ENCODE data around the gene KRTAP29-1. TPM values are rescaled to one million over a fixed set of nuclear protein-coding genes. Genes with fewer than 3 reads are reported as not detected.

Gene KRTAP29-1
- not detected in 2 replicates for total RNA-seq (2014; rRNA removed; shearing (Covaris generic))

GRCh38 chr17:41301916-41302901, at the start of gene KRTAP29-1:
KRTAP29-1 (minus strand) TSS chr17:41302851; CDS start chr17:41302851, 0 bp downstream.

GRCh38 chr17:41350381-41350878, 47.8 kb upstream of the KRTAP29-1 start, which contains the start of gene KRT33A:
KRT33A (minus strand) TSS chr17:41350828; CDS start chr17:41350767, 61 bp downstream.

GRCh38 chr17:41315204-41315794, 12.6 kb upstream of the KRTAP29-1 start, which contains the start of gene KRTAP17-1:
KRTAP17-1 (minus strand) TSS chr17:41315710; CDS start chr17:41315650, 60 bp downstream.

GRCh38 chr17:41308918-41309359, 6.3 kb upstream of the KRTAP29-1 start, which contains the start of gene KRTAP16-1:
KRTAP16-1 (minus strand) TSS chr17:41309309; CDS start chr17:41309253, 56 bp downstream.

GRCh38 chr17:41275648-41276190, 26.9 kb downstream of the KRTAP29-1 start, which contains the start of gene KRTAP9-7:
KRTAP9-7 (plus strand) TSS chr17:41275698; CDS start chr17:41275698, 0 bp downstream.

GRCh38 chr17:41265078-41265477, 37.6 kb downstream of the KRTAP29-1 start, which contains the start of gene KRTAP9-6:
KRTAP9-6 (plus strand) TSS chr17:41265378; CDS start chr17:41265378, 0 bp downstream.

GRCh38 chr17:41255381-41256290, 47.0 kb downstream of the KRTAP29-1 start, which contains the start of gene KRTAP9-9:
KRTAP9-9 (plus strand) TSS chr17:41255384.

Small RNA genes within 50 kb of the gene (small RNA-seq; reads per million reads assigned to genes)
- gene KRTAP9-10P: not detected

Other genes starting within 250 kb of the KRTAP29-1 start
- gene KRTAP2-2, start 247.6 kb downstream of the KRTAP29-1 start, total RNA-seq (2014; rRNA removed; shearing (Covaris generic)): not detected in 2 replicates
- 0.29 TPM in 1 of 2 replicates, not detected in the other for gene KRTAP2-3, start 242.7 kb downstream of the KRTAP29-1 start, total RNA-seq (2014; rRNA removed; shearing (Covaris generic))
- not detected in 2 replicates for gene KRTAP2-4, start 237.0 kb downstream of the KRTAP29-1 start, total RNA-seq (2014; rRNA removed; shearing (Covaris generic))
- not detected in 2 replicates for gene KRTAP4-7, start 218.7 kb downstream of the KRTAP29-1 start, total RNA-seq (2014; rRNA removed; shearing (Covaris generic))
- gene KRTAP4-8, start 204.7 kb downstream of the KRTAP29-1 start, total RNA-seq (2014; rRNA removed; shearing (Covaris generic)): not detected in 2 replicates
- not detected in 2 replicates for gene KRTAP4-16, start 200.6 kb downstream of the KRTAP29-1 start, total RNA-seq (2014; rRNA removed; shearing (Covaris generic))
- not detected in 2 replicates for gene KRTAP4-9, start 197.5 kb downstream of the KRTAP29-1 start, total RNA-seq (2014; rRNA removed; shearing (Covaris generic))
- not detected in 2 replicates for gene KRTAP4-11, start 184.5 kb downstream of the KRTAP29-1 start, total RNA-seq (2014; rRNA removed; shearing (Covaris generic))
- gene KRTAP4-12, start 178.7 kb downstream of the KRTAP29-1 start, total RNA-seq (2014; rRNA removed; shearing (Covaris generic)): not detected in 2 replicates
- not detected in 2 replicates for gene KRTAP4-6, start 162.3 kb downstream of the KRTAP29-1 start, total RNA-seq (2014; rRNA removed; shearing (Covaris generic))
- not detected in 2 replicates for gene KRTAP4-5, start 153.0 kb downstream of the KRTAP29-1 start, total RNA-seq (2014; rRNA removed; shearing (Covaris generic))
- gene KRTAP4-4, start 142.1 kb downstream of the KRTAP29-1 start, total RNA-seq (2014; rRNA removed; shearing (Covaris generic)): not detected in 2 replicates
- gene KRTAP4-3, start 134.6 kb downstream of the KRTAP29-1 start, total RNA-seq (2014; rRNA removed; shearing (Covaris generic)): not detected in 2 replicates
- not detected in 2 replicates for gene KRTAP4-2, start 124.6 kb downstream of the KRTAP29-1 start, total RNA-seq (2014; rRNA removed; shearing (Covaris generic))
- gene KRTAP4-1, start 117.9 kb downstream of the KRTAP29-1 start, total RNA-seq (2014; rRNA removed; shearing (Covaris generic)): not detected in 2 replicates
- gene KRTAP9-1, start 113.0 kb downstream of the KRTAP29-1 start, total RNA-seq (2014; rRNA removed; shearing (Covaris generic)): not detected in 2 replicates
- not detected in 2 replicates for gene KRTAP9-2, start 76.2 kb downstream of the KRTAP29-1 start, total RNA-seq (2014; rRNA removed; shearing (Covaris generic))
- gene KRTAP9-3, start 70.4 kb downstream of the KRTAP29-1 start, total RNA-seq (2014; rRNA removed; shearing (Covaris generic)): not detected in 2 replicates
- not detected in 2 replicates for gene KRTAP9-8, start 64.9 kb downstream of the KRTAP29-1 start, total RNA-seq (2014; rRNA removed; shearing (Covaris generic))
- gene KRTAP9-4, start 53.2 kb downstream of the KRTAP29-1 start, total RNA-seq (2014; rRNA removed; shearing (Covaris generic)): not detected in 2 replicates
- not detected in 2 replicates for gene KRTAP9-9, start 47.5 kb downstream of the KRTAP29-1 start, total RNA-seq (2014; rRNA removed; shearing (Covaris generic))
- gene KRTAP9-6, start 37.5 kb downstream of the KRTAP29-1 start, total RNA-seq (2014; rRNA removed; shearing (Covaris generic)): not detected in 2 replicates
- not detected in 2 replicates for gene KRTAP9-7, start 27.2 kb downstream of the KRTAP29-1 start, total RNA-seq (2014; rRNA removed; shearing (Covaris generic))
- not detected in 2 replicates for gene KRTAP16-1, start 6.5 kb upstream of the KRTAP29-1 start, total RNA-seq (2014; rRNA removed; shearing (Covaris generic))
- not detected in 2 replicates for gene KRTAP17-1, start 12.9 kb upstream of the KRTAP29-1 start, total RNA-seq (2014; rRNA removed; shearing (Covaris generic))
- gene KRT33A, start 48.0 kb upstream of the KRTAP29-1 start, total RNA-seq (2014; rRNA removed; shearing (Covaris generic)): not detected in 2 replicates
- 0.29 TPM in 1 of 2 replicates, not detected in the other for gene KRT33B, start 67.0 kb upstream of the KRTAP29-1 start, total RNA-seq (2014; rRNA removed; shearing (Covaris generic))
- 0.23 and 0.77 TPM in 2 replicates for gene KRT34, start 79.5 kb upstream of the KRTAP29-1 start, total RNA-seq (2014; rRNA removed; shearing (Covaris generic))
- not detected in 2 replicates for gene KRT31, start 94.8 kb upstream of the KRTAP29-1 start, total RNA-seq (2014; rRNA removed; shearing (Covaris generic))
- not detected in 2 replicates for gene KRT37, start 121.7 kb upstream of the KRTAP29-1 start, total RNA-seq (2014; rRNA removed; shearing (Covaris generic))
- gene KRT38, start 138.1 kb upstream of the KRTAP29-1 start, total RNA-seq (2014; rRNA removed; shearing (Covaris generic)): not detected in 2 replicates
- 0.08 and 0.19 TPM in 2 replicates for gene KRT32, start 164.5 kb upstream of the KRTAP29-1 start, total RNA-seq (2014; rRNA removed; shearing (Covaris generic))
- gene KRT35, start 178.3 kb upstream of the KRTAP29-1 start, total RNA-seq (2014; rRNA removed; shearing (Covaris generic)): not detected in 2 replicates
- not detected in 2 replicates for gene KRT36, start 187.1 kb upstream of the KRTAP29-1 start, total RNA-seq (2014; rRNA removed; shearing (Covaris generic))
- gene KRT13, start 202.8 kb upstream of the KRTAP29-1 start, total RNA-seq (2014; rRNA removed; shearing (Covaris generic)): not detected in 2 replicates
- 11.1 and 18.7 TPM in 2 replicates for gene KRT15, start 216.0 kb upstream of the KRTAP29-1 start, total RNA-seq (2014; rRNA removed; shearing (Covaris generic))
- gene KRT19, start 225.5 kb upstream of the KRTAP29-1 start, total RNA-seq (2014; rRNA removed; shearing (Covaris generic)): 0.29 TPM in 1 of 2 replicates, not detected in the other

All from A375 (cell line).